IPS-20b (cell line): ENCODE results near the gene DROSHA.

Source experiments
- H3K27ac ChIP-seq: one replicate; pipeline ENCODE4 v1.5.1; 2013; ENCODE audit warnings: low read length
- H3K27me3 ChIP-seq: 2 replicates; pipeline ENCODE4 v1.6.1; 2013; ENCODE audit warnings: mild to moderate bottlenecking, low read length, inconsistent platforms; ENCODE audit not compliant: insufficient read depth
- H3K36me3 ChIP-seq: 2 replicates; pipeline ENCODE4 v1.6.1; 2013; ENCODE audit warnings: low read depth, mild to moderate bottlenecking, inconsistent platforms, low read length, moderate library complexity; ENCODE audit not compliant: insufficient read depth
- H3K4me1 ChIP-seq: 2 replicates; pipeline ENCODE4 v1.6.1; 2013; ENCODE audit warnings: mild to moderate bottlenecking, control low read depth, inconsistent platforms, low read length, moderate library complexity; ENCODE audit not compliant: insufficient read depth
- H3K4me3 ChIP-seq: 2 replicates; pipeline ENCODE4 v1.5.1; 2013; ENCODE audit warnings: mild to moderate bottlenecking, low read length, inconsistent platforms
- H3K9ac ChIP-seq: 2 replicates; pipeline ENCODE4 v1.6.1; 2013; ENCODE audit warnings: low read depth, mild to moderate bottlenecking, inconsistent platforms, low read length, moderate library complexity
- H3K9me3 ChIP-seq: 2 replicates; pipeline ENCODE4 v1.6.1; 2013; ENCODE audit warnings: mild to moderate bottlenecking, low read depth, low read length, inconsistent platforms; ENCODE audit not compliant: insufficient read depth

The DROSHA gene

DNA sequence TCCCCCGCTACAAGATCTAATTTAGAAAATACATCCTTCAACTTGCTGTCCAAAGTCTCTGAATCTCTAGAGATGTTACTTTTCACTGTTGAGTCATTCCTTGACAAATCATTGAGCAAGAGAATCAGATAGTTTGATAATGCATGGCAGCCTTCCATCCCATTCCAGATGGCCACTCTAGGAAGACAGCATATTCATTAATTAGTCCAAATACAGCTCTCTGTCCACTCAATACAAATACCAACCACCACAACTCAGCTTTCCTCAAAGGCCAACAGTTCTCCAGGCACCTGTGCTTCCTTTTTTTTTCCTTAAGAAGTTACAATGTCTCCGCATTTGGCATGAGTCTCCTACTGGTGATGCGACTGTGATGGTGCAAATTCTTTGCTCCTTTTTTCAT is 72.3 kb downstream of the DROSHA start:
- peaks cover 87% of the 10 kb centered on the region for H3K36me3 ChIP-seq
- peaks cover 36% of the 10 kb centered on the region for H3K9me3 ChIP-seq
- no peaks in the 10 kb centered on the region for H3K4me1 ChIP-seq
- H3K27ac ChIP-seq = no peak overlapping the region
- H3K9ac ChIP-seq = no peak overlapping the region
- no peak overlapping the region for H3K4me3 ChIP-seq
- H3K27me3 ChIP-seq = no peaks in the 10 kb centered on the region

GRCh38 chr5:31455172-31455571 is 76.7 kb downstream of the DROSHA start:
- Histone ChIP-seq H3K36me3 (peaks cover 64% of the 10 kb centered on the region), H3K4me3 (no peak overlapping the region), H3K9me3 (peaks cover 15% of the 10 kb centered on the region), H3K9ac (no peak overlapping the region), H3K27ac (no peak overlapping the region), H3K4me1 (peaks cover 18% of the 10 kb centered on the region; the same call in 1 of the 2 replicates), H3K27me3 (no peaks in the 10 kb centered on the region)

GRCh38 chr5:31453522-31453921 is 78.4 kb downstream of the DROSHA start:
- Histone ChIP-seq H3K4me3 (no peak overlapping the region), H3K36me3 (peaks cover 64% of the 10 kb centered on the region), H3K9me3 (peaks cover 15% of the 10 kb centered on the region), H3K4me1 (peaks cover 18% of the 10 kb centered on the region; the same call in 1 of the 2 replicates), H3K27me3 (no peaks in the 10 kb centered on the region), H3K27ac (peak overlapping the region; percentile 73), H3K9ac (peak overlapping the region; percentile 65; the same call in 1 of the 2 replicates)

GRCh38 chr5:31452314-31452713 is 79.6 kb downstream of the DROSHA start:
- Histone ChIP-seq H3K36me3 (peaks cover 64% of the 10 kb centered on the region), H3K9ac (no peak overlapping the region)

DNA sequence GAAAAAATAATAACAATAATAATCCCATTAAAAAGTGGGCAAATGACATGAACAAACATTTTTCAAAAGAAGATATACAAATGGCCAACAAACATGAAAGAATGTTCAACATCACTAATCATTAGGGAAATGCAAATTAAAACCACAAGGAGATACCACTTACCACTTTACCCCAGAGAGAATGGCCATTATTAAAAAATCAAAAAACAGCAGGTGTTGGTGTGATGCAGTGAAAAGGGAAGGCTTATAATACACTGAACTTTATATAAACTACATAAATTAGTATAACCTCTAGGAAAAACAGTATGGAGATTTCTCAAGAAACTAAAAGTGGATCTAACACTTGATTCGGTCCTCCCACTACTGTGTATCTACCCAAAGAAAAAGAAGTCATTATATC is 81.9 kb downstream of the DROSHA start:
- H3K4me3 ChIP-seq = no peak overlapping the region
- H3K9me3 ChIP-seq = no peaks in the 10 kb centered on the region
- no peaks in the 10 kb centered on the region for H3K27me3 ChIP-seq
- H3K9ac ChIP-seq = no peak overlapping the region
- H3K27ac ChIP-seq = no peak overlapping the region
- H3K4me1 ChIP-seq = peaks cover 18% of the 10 kb centered on the region; the same call in 1 of the 2 replicates
- H3K36me3 ChIP-seq = peaks cover 61% of the 10 kb centered on the region

More at GRCh38 chr5:31452314-31452713, 79.6 kb downstream of the DROSHA start:
- Histone ChIP-seq H3K9me3 (peaks cover 15% of the 10 kb centered on the region), H3K27ac (no peak overlapping the region), H3K4me3 (no peak overlapping the region), H3K27me3 (no peaks in the 10 kb centered on the region), H3K4me1 (peaks cover 18% of the 10 kb centered on the region; the same call in 1 of the 2 replicates)

GRCh38 chr5:31449174-31449573 is 82.7 kb downstream of the DROSHA start:
- Histone ChIP-seq H3K9ac (no peak overlapping the region), H3K4me3 (no peak overlapping the region), H3K27me3 (no peaks in the 10 kb centered on the region), H3K27ac (no peak overlapping the region), H3K9me3 (no peaks in the 10 kb centered on the region), H3K36me3 (peaks cover 61% of the 10 kb centered on the region), H3K4me1 (peaks cover 16% of the 10 kb centered on the region; the same call in 1 of the 2 replicates)

GRCh38 chr5:31445041-31445600 is 86.8 kb downstream of the DROSHA start:
- Histone ChIP-seq H3K4me1 (peaks cover 6% of the 10 kb centered on the region; the same call in 1 of the 2 replicates), H3K27ac (no peak overlapping the region), H3K27me3 (no peaks in the 10 kb centered on the region), H3K9ac (no peak overlapping the region), H3K36me3 (peaks cover 46% of the 10 kb centered on the region), H3K9me3 (no peaks in the 10 kb centered on the region), H3K4me3 (no peak overlapping the region)

DNA sequence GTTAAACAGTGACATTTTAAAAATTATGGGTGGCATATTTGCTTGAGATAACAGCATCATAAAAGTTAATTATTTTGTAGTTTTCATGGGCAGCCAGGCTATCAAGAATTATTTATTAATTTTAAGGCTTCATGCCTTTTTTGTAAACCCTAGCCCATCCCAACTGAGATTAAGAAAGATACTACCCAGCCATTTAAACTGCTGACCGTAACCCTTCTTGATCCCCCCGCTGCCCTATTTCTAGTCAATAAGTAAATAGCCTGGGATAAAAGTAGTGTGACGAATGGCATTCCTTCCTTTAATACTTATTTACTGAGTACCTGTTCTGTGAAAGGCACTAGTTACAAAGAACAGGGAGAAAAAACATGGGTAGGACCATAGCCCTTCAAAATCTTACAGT is 88.3 kb downstream of the DROSHA start:
- Histone ChIP-seq H3K4me1 (peaks cover 6% of the 10 kb centered on the region; the same call in 1 of the 2 replicates), H3K36me3 (peaks cover 39% of the 10 kb centered on the region)

GRCh38 chr5:31442058-31442745 is 89.7 kb downstream of the DROSHA start:
- peaks cover 34% of the 10 kb centered on the region for H3K36me3 ChIP-seq
- no peaks in the 10 kb centered on the region for H3K9me3 ChIP-seq
- no peaks in the 10 kb centered on the region for H3K27me3 ChIP-seq
- no peak overlapping the region for H3K9ac ChIP-seq
- peaks cover 6% of the 10 kb centered on the region; the same call in 1 of the 2 replicates for H3K4me1 ChIP-seq
- H3K27ac ChIP-seq = no peak overlapping the region
- H3K4me3 ChIP-seq = no peak overlapping the region

More for the DNA sequence above, 88.3 kb downstream of the DROSHA start:
- no peaks in the 10 kb centered on the region for H3K27me3 ChIP-seq
- no peak overlapping the region for H3K4me3 ChIP-seq
- no peaks in the 10 kb centered on the region for H3K9me3 ChIP-seq
- H3K27ac ChIP-seq = no peak overlapping the region
- no peak overlapping the region for H3K9ac ChIP-seq

GRCh38 chr5:31436851-31437250 is 95.0 kb downstream of the DROSHA start:
- H3K27ac ChIP-seq = no peak overlapping the region
- no peaks in the 10 kb centered on the region for H3K9me3 ChIP-seq
- no peak overlapping the region for H3K9ac ChIP-seq
- H3K27me3 ChIP-seq = no peaks in the 10 kb centered on the region
- H3K4me1 ChIP-seq = no peaks in the 10 kb centered on the region
- peaks cover 55% of the 10 kb centered on the region for H3K36me3 ChIP-seq
- H3K4me3 ChIP-seq = no peak overlapping the region

DNA sequence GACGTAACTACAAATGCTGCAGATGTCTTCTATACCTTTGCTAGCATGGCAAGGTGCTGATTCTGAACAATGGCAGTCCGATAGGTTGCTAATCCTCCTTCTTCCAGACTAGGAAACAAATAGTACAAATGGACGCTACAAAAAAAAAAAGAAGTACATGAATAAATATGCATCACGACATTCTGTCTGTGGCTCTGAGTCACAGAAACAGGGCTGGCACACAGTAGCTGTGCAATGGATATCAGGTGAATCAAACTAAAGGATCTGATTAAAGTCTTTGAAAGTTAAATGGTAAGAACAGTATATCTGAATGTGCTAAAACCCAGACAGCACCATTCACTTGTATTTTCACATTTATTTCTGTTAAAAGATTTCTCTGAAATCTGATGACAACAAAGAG is 96.2 kb downstream of the DROSHA start:
- H3K9ac ChIP-seq = no peak overlapping the region
- no peak overlapping the region for H3K27ac ChIP-seq
- no peaks in the 10 kb centered on the region for H3K9me3 ChIP-seq
- H3K27me3 ChIP-seq = no peaks in the 10 kb centered on the region
- no peak overlapping the region for H3K4me3 ChIP-seq
- H3K36me3 ChIP-seq = peaks cover 65% of the 10 kb centered on the region
- H3K4me1 ChIP-seq = no peaks in the 10 kb centered on the region

- H3K9me3 ChIP-seq = no peaks in the 10 kb centered on the region
- no peaks in the 10 kb centered on the region for H3K4me1 ChIP-seq
- H3K27ac ChIP-seq = no peak overlapping the region
- H3K9ac ChIP-seq = no peak overlapping the region
- H3K27me3 ChIP-seq = no peaks in the 10 kb centered on the region
- no peak overlapping the region for H3K4me3 ChIP-seq
- peaks cover 71% of the 10 kb centered on the region for H3K36me3 ChIP-seq
These were observed 97.0 kb downstream of the DROSHA start for GRCh38 chr5:31434898-31435297.
